Breast epithelium (tissue), 3 donors: ENCODE data around the gene ZNF723.
"Not testable (repeated sequence)": the region's sequence is repeated elsewhere in the genome, so short reads cannot be mapped to it uniquely, and the experiment has no call there.

ENCODE experiments used
- CTCF ChIP-seq, 3 donors: fragments of 450-650 bp; IDR thresholded peaks; one replicate each; pipeline ENCODE4 v1.5.1; 2016 to 2017; ENCODE audit warnings: antibody characterized with exemption in 3 of 3, mild to moderate bottlenecking in 3 of 3, moderate library complexity in 3 of 3
- POLR2A ChIP-seq: fragments of 450-650 bp; IDR thresholded peaks from one replicate; pipeline ENCODE4 v1.6.1; 2016; ENCODE audit warnings: antibody characterized with exemption, mild to moderate bottlenecking, moderate library complexity

- not testable (repeated sequence) for TF ChIP-seq CTCF (IDR thresholded peaks at IDR 0.05); POLR2A
Observed at GRCh38 chr19:22857713-22858320, 25.7 kb downstream of the ZNF723 start.
